IMR-90 (cell line): ENCODE data around the gene MAPKAPK5.
A peak's percentile ranks its signal among the peaks of the same experiment; 100 is the strongest.

Experiments used
- CEBPB ChIP-seq: IDR thresholded peaks from 2 replicates; pipeline ENCODE4 v1.6.1; 2012; ENCODE audit warnings: low read depth, low read length, improper control_type of control experiment
- CTCF ChIP-seq: conservative IDR thresholded peaks from 2 replicates; pipeline ENCODE4 v1.5.1; 2012; ENCODE audit warnings: mild to moderate bottlenecking, low read depth, low read length, improper control_type of control experiment
- RCOR1 ChIP-seq: IDR thresholded peaks from 2 replicates; pipeline ENCODE4 v1.6.1; 2012; ENCODE audit warnings: mild to moderate bottlenecking, low read length, improper control_type of control experiment; ENCODE audit not compliant: insufficient replicate concordance
- USF2 ChIP-seq: fragments of 150-350 bp; IDR thresholded peaks from 2 replicates; pipeline ENCODE4 v1.6.1; 2017; ENCODE audit warnings: mild to moderate bottlenecking, antibody characterized with exemption, low read length, low read depth

- TF ChIP-seq USF2 (no peak), CTCF (peak; percentile 89), CEBPB (no peak), RCOR1 (no peak)
Measured at GRCh38 chr12:111812881-111813741, 28.9 kb upstream of the MAPKAPK5 start.
